ENCODE data around the gene ILDR2.
A peak's percentile ranks its signal among the peaks of the same experiment; 100 is the strongest.

The ILDR2 gene

GRCh38 chr1:166956872-166957271, 18.5 kb downstream of the ILDR2 start:
- no peak overlapping the region for H3K4me3 ChIP-seq (replicated peaks in 1 of 2; ENCODE audit: low read depth in 2 of 2, low read length in 2 of 2)
- no peak for TF ChIP-seq CTCF (IDR thresholded peaks at IDR 0.05; ENCODE audit: low read depth, low read length)
- no peak for DNase-seq (ENCODE audit: low read depth in 2 of 2)

GRCh38 chr1:166956057-166956850, 19.1 kb downstream of the ILDR2 start:
- no peak for DNase-seq (ENCODE audit: low read depth in 2 of 2)
- H3K4me3 ChIP-seq (replicated peaks in 1 of 2; ENCODE audit: low read depth in 2 of 2, low read length in 2 of 2) = no peak overlapping the region
- TF ChIP-seq CTCF (IDR thresholded peaks at IDR 0.05; ENCODE audit: low read depth, low read length) = no peak

- no peak for TF ChIP-seq CTCF (IDR thresholded peaks at IDR 0.05; ENCODE audit: low read depth, low read length)
- no peak for DNase-seq (ENCODE audit: low read depth in 2 of 2)
- H3K4me3 ChIP-seq (replicated peaks in 1 of 2; ENCODE audit: low read depth in 2 of 2, low read length in 2 of 2) = no peak overlapping the region
These were observed 21.8 kb downstream of the ILDR2 start for GRCh38 chr1:166953491-166953890.

- no peak overlapping the region for H3K4me3 ChIP-seq (replicated peaks in 1 of 2; ENCODE audit: low read depth in 2 of 2, low read length in 2 of 2)
- TF ChIP-seq CTCF (IDR thresholded peaks at IDR 0.05; ENCODE audit: low read depth, low read length) = no peak
- DNase-seq (ENCODE audit: low read depth in 2 of 2) = peak; percentile 29 to 52
These were observed 23.2 kb downstream of the ILDR2 start for GRCh38 chr1:166952002-166952746.

GRCh38 chr1:166951050-166951449, 24.3 kb downstream of the ILDR2 start:
- H3K4me3 ChIP-seq (replicated peaks in 1 of 2; ENCODE audit: low read depth in 2 of 2, low read length in 2 of 2) = no peak overlapping the region
- TF ChIP-seq CTCF (IDR thresholded peaks at IDR 0.05; ENCODE audit: low read depth, low read length) = no peak
- DNase-seq (ENCODE audit: low read depth in 2 of 2) = no peak

GRCh38 chr1:166950156-166950555, 25.2 kb downstream of the ILDR2 start:
- DNase-seq (ENCODE audit: low read depth in 2 of 2) = no peak
- TF ChIP-seq CTCF (IDR thresholded peaks at IDR 0.05; ENCODE audit: low read depth, low read length) = no peak
- no peak overlapping the region for H3K4me3 ChIP-seq (replicated peaks in 1 of 2; ENCODE audit: low read depth in 2 of 2, low read length in 2 of 2)

All from cardiac fibroblast (primary cell).